GM21528 (cell line): Measurements from ENCODE around the gene ELAVL2.

Experiments used
- ATAC-seq: cut with Tn5 transposase; IDR thresholded peaks from one replicate; pipeline ENCODE4 v1.9.1; 2021; ENCODE audit warnings: mild to moderate bottlenecking, moderate library complexity; ENCODE audit not compliant: unreplicated experiment, low FRiP score

Gene ELAVL2

GRCh38 chr9:23822261-23823169, 3.5 kb downstream of the ELAVL2 start:
- ATAC-seq: no peak

- ATAC-seq: no peak
Measured at GRCh38 chr9:23821375-23822181, 4.5 kb downstream of the ELAVL2 start.

- no peak for ATAC-seq
Measured at GRCh38 chr9:23820451-23821374, 5.3 kb downstream of the ELAVL2 start.

GRCh38 chr9:23819403-23819802, 6.6 kb downstream of the ELAVL2 start:
- no peak for ATAC-seq

- ATAC-seq: no peak
Measured at GRCh38 chr9:23814243-23814642, 11.8 kb downstream of the ELAVL2 start.

GRCh38 chr9:23812673-23813072, 13.4 kb downstream of the ELAVL2 start:
- ATAC-seq: no peak

GRCh38 chr9:23811633-23812032, 14.4 kb downstream of the ELAVL2 start:
- no peak for ATAC-seq

- no peak for ATAC-seq
Measured at GRCh38 chr9:23803216-23803615, 22.8 kb downstream of the ELAVL2 start.

- no peak for ATAC-seq
Measured at GRCh38 chr9:23801523-23801922, 24.5 kb downstream of the ELAVL2 start.

- ATAC-seq: no peak
Measured at GRCh38 chr9:23799521-23799920, 26.5 kb downstream of the ELAVL2 start.

- no peak for ATAC-seq
Measured at GRCh38 chr9:23798325-23798724, 27.7 kb downstream of the ELAVL2 start.

- ATAC-seq: no peak
Measured at GRCh38 chr9:23796209-23796608, 29.8 kb downstream of the ELAVL2 start.

GRCh38 chr9:23790351-23791260, 35.4 kb downstream of the ELAVL2 start:
- ATAC-seq: no peak

GRCh38 chr9:23789529-23790254, 36.3 kb downstream of the ELAVL2 start:
- ATAC-seq: no peak

- no peak for ATAC-seq
Measured at GRCh38 chr9:23784962-23785361, 41.1 kb downstream of the ELAVL2 start.

GRCh38 chr9:23783509-23783908, 42.5 kb downstream of the ELAVL2 start:
- ATAC-seq: no peak

GRCh38 chr9:23779220-23779619, 46.8 kb downstream of the ELAVL2 start:
- no peak for ATAC-seq

GRCh38 chr9:23777328-23777727, 48.7 kb downstream of the ELAVL2 start:
- no peak for ATAC-seq

GRCh38 chr9:23775549-23775948, 50.5 kb downstream of the ELAVL2 start:
- ATAC-seq: no peak
